Measurements from ENCODE around the gene TPP1. TPM values are rescaled to one million over a fixed set of nuclear protein-coding genes. Genes with fewer than 3 reads are reported as not detected.

Gene TPP1
- total RNA-seq, 1 donor from 2014 or later: 38.4 TPM

DNA sequence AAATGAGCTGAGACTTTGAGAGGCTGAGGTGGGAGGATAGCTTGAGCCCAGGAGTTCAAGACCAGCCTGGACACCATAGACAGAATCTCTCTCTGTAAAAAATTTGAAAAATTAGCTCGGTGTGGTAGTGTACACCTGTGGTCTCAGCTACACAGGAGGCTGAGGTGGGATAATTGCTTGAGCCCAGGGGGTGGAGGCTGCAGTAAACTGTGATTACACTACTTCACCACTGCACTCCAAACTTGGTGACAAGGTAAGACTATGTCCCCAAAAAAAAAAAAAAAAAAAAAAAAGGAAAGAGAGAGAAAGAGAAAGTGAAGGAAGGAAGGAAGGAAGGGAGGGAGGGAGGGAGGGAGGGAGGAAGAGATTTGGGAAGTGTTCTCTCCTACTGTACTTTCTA lies 41.1 kb downstream of the TPP1 start:
- no peak for DNase-seq (ENCODE audit: low spot score)
- Mint-ChIP-seq H3K4me3 (no peak overlapping the region), H3K27ac (no peak overlapping the region), H3K4me1 (ENCODE audit: low read depth) (peaks cover 4% of the 10 kb centered on the region), H3K9me3 (peaks cover 11% of the 10 kb centered on the region), H3K36me3 (ENCODE audit: low read depth) (peaks cover 23% of the 10 kb centered on the region), H3K27me3 (ENCODE audit: insufficient read depth) (no peaks in the 10 kb centered on the region)
- intact Hi-C loops (cut with micrococcal nuclease): no loop called here

DNA sequence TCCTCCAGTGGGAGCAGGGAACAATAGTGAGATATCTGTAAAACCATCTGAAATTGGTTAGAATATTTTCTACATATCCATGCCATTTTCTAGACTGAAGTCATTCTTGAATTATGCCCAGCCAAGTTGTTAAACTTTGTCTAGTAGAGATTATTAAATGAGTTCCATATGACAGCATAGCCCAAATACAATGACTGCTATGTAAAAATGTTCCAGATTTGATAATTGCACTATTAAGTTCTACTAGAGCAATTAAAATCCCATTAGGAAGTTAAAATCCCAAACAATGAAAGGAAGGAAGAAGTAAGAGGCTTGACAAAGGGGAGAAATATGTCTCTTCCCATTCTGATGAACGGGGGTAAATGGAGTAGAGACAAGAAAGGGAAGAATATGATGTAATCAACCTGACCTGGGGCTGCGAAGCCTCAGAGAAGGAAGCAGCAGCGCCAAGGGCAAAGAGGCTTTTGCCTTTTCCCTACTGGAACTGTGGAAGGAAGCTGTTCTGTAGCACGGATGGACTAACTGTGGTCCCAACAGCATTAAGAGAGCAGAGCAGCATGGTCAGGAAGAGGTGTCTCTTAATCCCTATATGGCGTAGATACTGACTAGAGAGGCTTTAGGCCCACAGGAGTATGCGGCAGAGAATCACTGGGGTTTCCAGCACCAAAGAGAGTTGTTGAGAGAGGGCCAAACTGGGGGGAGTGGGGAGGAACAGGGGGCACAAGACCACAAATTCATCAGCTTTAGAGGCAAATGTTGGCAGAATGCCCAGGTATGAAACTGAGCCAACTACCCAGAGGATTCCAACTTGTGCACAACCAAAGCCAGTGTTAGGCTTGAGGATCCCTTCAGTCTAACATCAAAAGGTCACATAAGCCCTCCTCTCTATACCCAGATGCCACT lies 42.5 kb downstream of the TPP1 start:
- no peak overlapping the region for H3K27ac Mint-ChIP-seq
- H3K9me3 Mint-ChIP-seq: no peaks in the 10 kb centered on the region
- H3K4me3 Mint-ChIP-seq: no peak overlapping the region
- H3K27me3 Mint-ChIP-seq (ENCODE audit: insufficient read depth): no peaks in the 10 kb centered on the region
- H3K4me1 Mint-ChIP-seq (ENCODE audit: low read depth): peaks cover 4% of the 10 kb centered on the region
- intact Hi-C loops (cut with micrococcal nuclease): no loop called here
- DNase-seq (ENCODE audit: low spot score): no peak
- H3K36me3 Mint-ChIP-seq (ENCODE audit: low read depth): peaks cover 15% of the 10 kb centered on the region

DNA sequence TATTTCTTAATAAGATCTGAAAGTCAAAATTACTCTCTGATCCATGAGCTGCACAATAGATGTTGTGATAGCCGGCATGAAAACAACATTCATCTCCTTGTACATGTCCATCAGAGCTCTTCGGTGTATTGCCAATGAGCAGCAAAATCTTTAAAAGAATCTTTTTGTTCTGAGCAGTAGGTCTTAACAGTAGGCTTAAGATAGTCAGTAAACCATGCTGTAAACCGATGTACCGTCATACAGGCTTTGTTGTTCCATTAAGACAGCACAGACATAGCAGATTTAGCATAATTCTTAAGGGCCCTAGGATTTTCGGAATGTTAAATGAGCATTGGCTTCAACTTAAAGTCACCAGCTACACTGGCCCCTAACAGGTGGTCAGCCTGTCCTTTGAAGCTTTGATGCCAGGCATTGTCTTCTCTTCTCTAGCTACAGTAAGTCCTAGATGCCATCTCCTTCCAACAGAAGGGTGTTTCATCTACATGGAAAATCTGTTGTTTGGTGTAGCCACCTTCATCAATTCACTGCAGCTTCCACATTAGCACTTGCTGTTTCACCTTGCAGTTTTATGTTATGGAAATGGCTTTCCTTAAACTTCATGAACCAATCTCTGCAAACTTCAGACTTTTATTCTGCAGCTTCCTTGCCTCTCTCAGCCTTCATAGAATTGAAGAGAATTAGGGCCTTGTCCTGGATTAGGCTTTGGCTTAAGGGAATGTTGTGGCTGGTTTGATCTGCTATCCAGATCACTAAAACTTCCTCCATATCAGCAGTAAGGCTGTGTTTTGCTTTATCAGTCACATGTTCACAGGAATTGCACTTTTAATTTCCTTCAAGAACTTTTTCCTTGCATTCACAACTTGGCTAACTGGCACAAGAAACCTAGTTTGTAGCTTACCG lies 44.2 kb downstream of the TPP1 start:
- Mint-ChIP-seq H3K9me3 (no peaks in the 10 kb centered on the region), H3K4me1 (ENCODE audit: low read depth) (peaks cover 4% of the 10 kb centered on the region), H3K4me3 (no peak overlapping the region), H3K36me3 (ENCODE audit: low read depth) (peaks cover 13% of the 10 kb centered on the region), H3K27me3 (ENCODE audit: insufficient read depth) (no peaks in the 10 kb centered on the region), H3K27ac (no peak overlapping the region)
- no peak for DNase-seq (ENCODE audit: low spot score)
- intact Hi-C loops (cut with micrococcal nuclease): no loop called here

DNA sequence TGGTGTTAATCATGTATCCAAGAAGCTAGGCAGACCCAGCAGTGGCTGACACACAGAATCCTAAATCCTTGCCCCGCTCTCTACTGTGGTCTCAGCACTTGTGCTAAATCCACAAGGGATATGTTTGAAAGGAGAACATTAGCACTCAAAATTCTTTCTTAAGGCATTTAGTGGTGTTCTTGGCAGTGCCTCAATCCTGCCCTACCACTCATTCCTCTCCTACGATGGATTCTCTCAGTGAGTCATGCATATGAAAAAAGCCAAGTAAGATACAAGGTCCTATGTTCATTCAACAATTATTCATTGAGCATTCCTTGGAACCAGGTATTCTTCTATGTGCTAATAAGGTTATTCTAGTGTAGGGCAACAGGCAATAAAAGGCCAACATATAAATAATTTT lies 47.0 kb downstream of the TPP1 start:
- H3K4me1 Mint-ChIP-seq (ENCODE audit: low read depth): peaks cover 4% of the 10 kb centered on the region
- no peak for DNase-seq (ENCODE audit: low spot score)
- H3K27ac Mint-ChIP-seq: no peak overlapping the region
- H3K9me3 Mint-ChIP-seq: no peaks in the 10 kb centered on the region
- H3K36me3 Mint-ChIP-seq (ENCODE audit: low read depth): peaks cover 14% of the 10 kb centered on the region
- H3K4me3 Mint-ChIP-seq: no peak overlapping the region
- H3K27me3 Mint-ChIP-seq (ENCODE audit: insufficient read depth): no peaks in the 10 kb centered on the region
- intact Hi-C loops (cut with micrococcal nuclease): no loop called here

DNA sequence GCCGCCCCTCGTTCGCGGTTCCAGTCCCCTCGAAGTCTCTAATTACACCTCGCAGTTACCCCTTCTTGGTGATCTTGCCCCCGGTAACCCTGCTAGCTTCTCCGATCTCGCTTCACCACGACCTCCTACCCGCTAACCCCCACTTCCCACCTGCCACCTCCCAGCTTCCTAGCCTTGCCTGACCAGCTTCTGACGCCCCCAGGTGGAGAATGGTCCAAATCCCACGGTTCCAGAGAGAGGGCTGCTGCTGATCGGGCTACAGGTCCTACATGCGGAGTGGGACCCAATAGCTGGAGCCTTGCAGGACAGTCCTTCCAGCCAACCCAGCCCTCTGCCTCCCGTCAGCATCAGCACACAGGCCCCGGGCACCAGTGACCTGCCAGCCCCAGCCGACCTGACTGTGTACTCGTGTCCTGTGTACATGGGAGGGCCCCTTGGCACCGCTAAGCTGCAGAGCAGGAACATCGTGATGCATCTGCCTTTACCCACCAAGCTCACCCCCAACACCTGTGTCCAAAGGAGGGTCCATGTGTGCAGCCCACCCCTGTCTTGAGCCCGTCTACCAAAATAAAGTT lies 47.7 kb downstream of the TPP1 start:
- intact Hi-C loops (cut with micrococcal nuclease): no loop called here
- no peak for DNase-seq (ENCODE audit: low spot score)
- Mint-ChIP-seq H3K36me3 (ENCODE audit: low read depth) (peaks cover 14% of the 10 kb centered on the region), H3K4me3 (no peak overlapping the region), H3K27me3 (ENCODE audit: insufficient read depth) (no peaks in the 10 kb centered on the region), H3K4me1 (ENCODE audit: low read depth) (peaks cover 4% of the 10 kb centered on the region), H3K27ac (no peak overlapping the region), H3K9me3 (no peaks in the 10 kb centered on the region)

DNA sequence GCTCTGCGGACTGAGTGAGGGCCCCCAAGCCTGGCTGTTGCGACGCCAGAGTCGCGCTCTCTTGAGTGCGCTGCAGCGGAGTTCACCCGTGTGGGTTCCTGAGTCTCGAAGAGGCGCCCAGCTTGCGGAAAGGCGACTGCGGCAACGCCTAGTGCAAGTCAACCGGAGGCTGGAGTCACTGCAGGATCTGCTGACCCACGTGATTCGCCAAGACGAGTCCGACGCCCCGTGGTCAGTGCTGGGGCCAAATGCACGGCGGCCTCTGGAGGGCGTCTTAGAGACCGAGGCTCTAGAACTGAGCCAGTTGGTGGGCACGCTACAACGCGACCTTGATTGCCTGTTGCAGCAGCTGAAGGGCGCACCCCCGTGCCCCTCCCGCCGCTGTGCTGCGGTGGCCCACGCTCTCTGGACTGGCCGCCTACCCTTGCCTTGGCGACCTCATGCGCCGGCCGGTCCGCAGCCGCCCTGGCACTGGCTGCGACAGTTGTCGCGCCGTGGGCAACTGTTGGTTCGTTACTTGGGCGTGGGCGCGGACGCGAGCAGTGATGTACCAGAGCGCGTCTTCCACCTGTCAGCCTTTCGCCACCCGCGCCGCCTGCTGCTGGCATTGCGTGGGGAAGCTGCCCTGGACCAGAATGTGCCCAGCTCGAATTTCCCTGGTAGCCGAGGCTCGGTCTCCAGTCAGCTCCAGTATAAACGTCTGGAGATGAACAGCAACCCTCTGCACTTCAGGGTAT lies 48.4 kb downstream of the TPP1 start:
- Mint-ChIP-seq H3K4me1 (ENCODE audit: low read depth) (peaks cover 4% of the 10 kb centered on the region), H3K27ac (no peak overlapping the region), H3K27me3 (ENCODE audit: insufficient read depth) (no peaks in the 10 kb centered on the region), H3K4me3 (no peak overlapping the region), H3K9me3 (no peaks in the 10 kb centered on the region), H3K36me3 (ENCODE audit: low read depth) (peaks cover 15% of the 10 kb centered on the region)
- intact Hi-C loops (cut with micrococcal nuclease): no loop called here
- DNase-seq (ENCODE audit: low spot score): no peak

DNA sequence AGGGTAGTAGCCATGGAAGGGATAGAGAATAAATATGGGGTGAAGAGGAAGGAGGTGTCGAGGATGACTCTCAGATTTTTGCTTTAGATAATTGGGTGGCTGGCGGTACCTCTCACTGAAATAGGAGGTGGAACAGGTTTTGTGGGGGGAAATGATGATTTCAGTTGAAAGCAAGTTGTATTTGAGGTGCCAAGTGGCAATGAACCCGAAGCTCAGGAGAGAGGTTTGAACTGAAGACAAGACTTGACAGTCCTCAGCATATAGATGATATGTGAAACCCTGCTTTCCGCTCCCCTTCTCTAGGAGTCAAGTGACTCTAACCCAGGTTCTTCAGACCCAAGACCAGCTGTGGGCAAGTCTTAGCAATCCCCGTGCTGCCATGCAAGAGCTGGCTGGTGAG lies 49.5 kb downstream of the TPP1 start:
- H3K36me3 Mint-ChIP-seq (ENCODE audit: low read depth): peaks cover 19% of the 10 kb centered on the region
- no peaks in the 10 kb centered on the region for H3K9me3 Mint-ChIP-seq
- no peaks in the 10 kb centered on the region for H3K27me3 Mint-ChIP-seq (ENCODE audit: insufficient read depth)
- H3K4me1 Mint-ChIP-seq (ENCODE audit: low read depth): no peaks in the 10 kb centered on the region
- no peak overlapping the region for H3K4me3 Mint-ChIP-seq
- no peak overlapping the region for H3K27ac Mint-ChIP-seq
- DNase-seq (ENCODE audit: low spot score): no peak
- intact Hi-C loops (cut with micrococcal nuclease): no loop called here

DNA sequence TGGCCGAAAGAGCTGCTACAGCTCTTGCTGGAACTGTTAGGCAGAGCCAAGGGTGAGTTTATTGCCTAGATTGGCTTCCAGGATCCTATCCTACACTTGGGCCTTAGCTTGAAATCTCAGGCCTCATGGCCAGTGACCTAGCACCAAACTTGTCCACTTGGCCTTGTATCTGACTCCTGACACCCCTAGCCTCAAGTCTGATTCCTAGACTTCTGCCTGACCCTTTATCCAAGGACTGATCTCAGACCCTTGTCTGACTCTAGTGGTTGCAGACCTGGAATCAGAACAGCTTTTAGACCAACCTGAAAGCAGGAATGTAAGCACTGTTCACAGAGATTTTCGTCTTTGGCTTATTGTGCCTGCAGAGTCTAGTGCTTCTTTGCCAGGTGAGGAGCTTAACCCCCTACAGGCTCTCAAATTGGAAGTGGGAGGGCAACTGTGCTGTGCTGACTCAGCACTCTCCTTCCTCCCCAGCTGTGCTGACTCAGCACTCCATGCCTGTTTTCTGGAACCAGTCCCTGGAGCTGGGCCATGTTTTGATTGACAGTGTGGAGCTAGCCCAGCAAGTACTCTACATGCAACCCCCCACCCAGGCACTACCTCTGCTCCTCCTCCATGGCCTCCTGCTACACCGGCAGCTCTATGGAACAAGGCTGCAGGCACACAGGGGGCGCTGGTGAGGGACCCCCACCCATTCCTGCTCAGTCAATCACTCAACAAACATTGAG lies 50.9 kb downstream of the TPP1 start:
- intact Hi-C loops (cut with micrococcal nuclease): no loop called here
- Mint-ChIP-seq H3K27me3 (ENCODE audit: insufficient read depth) (no peaks in the 10 kb centered on the region), H3K36me3 (ENCODE audit: low read depth) (peaks cover 19% of the 10 kb centered on the region), H3K4me1 (ENCODE audit: low read depth) (no peaks in the 10 kb centered on the region), H3K9me3 (no peaks in the 10 kb centered on the region), H3K4me3 (no peak overlapping the region), H3K27ac (no peak overlapping the region)
- no peak for DNase-seq (ENCODE audit: low spot score)

DNA sequence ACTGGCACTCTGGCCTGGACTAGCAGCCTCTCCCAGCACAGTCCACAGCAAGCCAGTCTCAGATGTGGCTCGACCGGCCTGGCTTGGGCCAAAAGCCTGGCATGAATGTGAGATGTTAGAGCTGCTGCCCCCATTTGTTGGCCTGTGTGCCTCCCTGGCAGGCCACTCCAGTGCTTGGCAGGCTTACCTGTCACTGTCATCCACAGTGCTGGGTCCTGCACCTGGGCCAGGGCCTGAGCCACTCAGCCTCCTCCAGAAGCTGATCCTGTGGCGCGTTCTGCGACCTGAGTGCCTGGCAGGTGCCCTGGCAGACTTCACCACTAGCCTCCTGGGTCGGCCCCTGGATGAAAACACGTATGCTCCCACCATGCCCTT lies 51.9 kb downstream of the TPP1 start:
- Mint-ChIP-seq H3K4me1 (ENCODE audit: low read depth) (no peaks in the 10 kb centered on the region), H3K4me3 (no peak overlapping the region), H3K9me3 (no peaks in the 10 kb centered on the region), H3K27me3 (ENCODE audit: insufficient read depth) (no peaks in the 10 kb centered on the region), H3K36me3 (ENCODE audit: low read depth) (peaks cover 19% of the 10 kb centered on the region), H3K27ac (no peak overlapping the region)
- DNase-seq (ENCODE audit: low spot score): no peak
- intact Hi-C loops (cut with micrococcal nuclease): no loop called here

DNA sequence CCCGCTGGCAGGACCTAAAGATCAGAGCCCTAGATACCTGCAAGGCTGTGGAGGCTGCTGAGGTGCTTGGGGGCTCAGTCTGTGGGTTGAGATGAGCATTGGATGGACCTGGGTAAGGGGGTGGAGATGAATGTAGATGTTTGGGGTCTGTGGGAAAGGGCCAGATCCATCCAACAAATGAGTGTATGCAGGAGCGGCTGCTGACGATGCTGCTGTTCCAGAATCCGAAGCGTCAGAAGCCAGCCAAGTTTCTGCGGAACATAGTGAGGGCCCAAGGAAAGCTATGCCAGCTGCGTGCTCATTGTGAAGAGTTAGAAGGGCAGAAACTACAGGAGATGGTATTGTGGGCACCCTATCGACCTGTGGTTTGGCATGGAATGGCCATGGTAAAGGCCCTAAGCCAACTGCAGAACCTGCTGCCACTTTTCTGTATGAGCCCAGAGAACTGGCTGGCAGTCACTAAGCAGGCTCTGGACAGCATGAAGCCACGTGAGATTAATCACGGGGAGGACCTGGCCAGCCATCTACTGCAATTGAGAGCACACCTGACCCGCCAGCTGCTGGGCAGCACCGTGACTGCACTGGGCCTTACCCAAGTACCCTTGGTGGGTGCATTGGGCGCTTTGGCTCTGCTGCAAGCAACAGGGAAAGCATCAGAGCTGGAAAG lies 52.4 kb downstream of the TPP1 start:
- no peak for DNase-seq (ENCODE audit: low spot score)
- Mint-ChIP-seq H3K27me3 (ENCODE audit: insufficient read depth) (no peaks in the 10 kb centered on the region), H3K4me1 (ENCODE audit: low read depth) (no peaks in the 10 kb centered on the region), H3K4me3 (no peak overlapping the region), H3K36me3 (ENCODE audit: low read depth) (peaks cover 19% of the 10 kb centered on the region), H3K27ac (no peak overlapping the region), H3K9me3 (no peaks in the 10 kb centered on the region)
- intact Hi-C loops (cut with micrococcal nuclease): no loop called here

DNA sequence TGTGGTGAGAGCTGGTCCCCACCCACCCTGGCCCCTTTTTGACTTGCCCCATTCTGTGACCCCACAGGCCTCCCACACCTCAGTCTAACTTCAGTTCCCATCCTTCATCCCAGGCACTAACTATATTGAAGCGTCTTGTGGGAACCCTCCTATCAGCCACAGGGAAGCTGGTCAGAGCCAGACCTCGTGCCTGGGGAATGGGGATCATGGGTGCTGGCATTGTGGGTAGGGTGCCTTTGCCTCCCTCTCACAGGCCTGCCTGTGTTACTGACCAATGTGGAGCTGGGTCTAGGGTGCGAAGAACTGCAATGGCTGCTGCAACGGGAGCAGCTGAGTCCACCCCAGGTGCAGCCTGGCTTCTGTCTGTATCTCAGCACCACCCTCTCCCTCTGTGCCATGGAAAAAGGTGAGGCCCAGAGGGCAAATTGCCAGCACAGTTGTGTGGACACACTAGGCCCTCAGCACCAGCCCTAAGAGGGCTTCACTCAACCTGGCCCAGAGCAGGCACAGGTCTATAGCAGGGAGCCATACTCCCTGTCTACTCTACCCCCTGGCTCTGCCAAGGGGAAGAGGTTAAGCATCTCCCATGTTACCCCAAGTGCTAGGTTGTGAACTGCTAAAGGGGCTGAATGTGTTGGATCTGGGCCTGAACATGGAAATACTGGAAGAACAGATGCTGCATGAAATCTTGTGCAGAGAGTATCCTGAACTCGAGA lies 53.1 kb downstream of the TPP1 start:
- intact Hi-C loops (cut with micrococcal nuclease): no loop called here
- Mint-ChIP-seq H3K27me3 (ENCODE audit: insufficient read depth) (no peaks in the 10 kb centered on the region), H3K4me1 (ENCODE audit: low read depth) (no peaks in the 10 kb centered on the region), H3K27ac (no peak overlapping the region), H3K36me3 (ENCODE audit: low read depth) (peaks cover 21% of the 10 kb centered on the region), H3K4me3 (no peak overlapping the region), H3K9me3 (no peaks in the 10 kb centered on the region)
- DNase-seq (ENCODE audit: low spot score): no peak

Data from activated T-helper 1 cell treated with anti-CD3 and anti-CD28 coated beads, Interleukin-12 subunit alpha, Interleukin-12 subunit beta, Interleukin-2, Interleukin-4 antibody, amounts not matched to agents 30 ng/mL and 10 ng/mL and 1 ng/mL, durations not matched to agents 14 hours and 24 hours and 36 hours (primary cell).